SHP77 (cell line): ENCODE data around the gene USP17L24.
"Not testable (repeated sequence)": the region's sequence is repeated elsewhere in the genome, so short reads cannot be mapped to it uniquely, and the experiment has no call there.

ENCODE experiments used
- DNase-seq, 2 experiments: peaks; one replicate each; lab custom pipeline; 2025; lab: John Stamatoyannopoulos, UW

USP17L24 gene, protein sequence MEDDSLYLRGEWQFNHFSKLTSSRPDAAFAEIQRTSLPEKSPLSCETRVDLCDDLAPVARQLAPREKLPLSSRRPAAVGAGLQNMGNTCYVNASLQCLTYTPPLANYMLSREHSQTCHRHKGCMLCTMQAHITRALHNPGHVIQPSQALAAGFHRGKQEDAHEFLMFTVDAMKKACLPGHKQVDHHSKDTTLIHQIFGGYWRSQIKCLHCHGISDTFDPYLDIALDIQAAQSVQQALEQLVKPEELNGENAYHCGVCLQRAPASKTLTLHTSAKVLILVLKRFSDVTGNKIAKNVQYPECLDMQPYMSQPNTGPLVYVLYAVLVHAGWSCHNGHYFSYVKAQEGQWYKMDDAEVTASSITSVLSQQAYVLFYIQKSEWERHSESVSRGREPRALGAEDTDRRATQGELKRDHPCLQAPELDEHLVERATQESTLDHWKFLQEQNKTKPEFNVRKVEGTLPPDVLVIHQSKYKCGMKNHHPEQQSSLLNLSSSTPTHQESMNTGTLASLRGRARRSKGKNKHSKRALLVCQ

DNA sequence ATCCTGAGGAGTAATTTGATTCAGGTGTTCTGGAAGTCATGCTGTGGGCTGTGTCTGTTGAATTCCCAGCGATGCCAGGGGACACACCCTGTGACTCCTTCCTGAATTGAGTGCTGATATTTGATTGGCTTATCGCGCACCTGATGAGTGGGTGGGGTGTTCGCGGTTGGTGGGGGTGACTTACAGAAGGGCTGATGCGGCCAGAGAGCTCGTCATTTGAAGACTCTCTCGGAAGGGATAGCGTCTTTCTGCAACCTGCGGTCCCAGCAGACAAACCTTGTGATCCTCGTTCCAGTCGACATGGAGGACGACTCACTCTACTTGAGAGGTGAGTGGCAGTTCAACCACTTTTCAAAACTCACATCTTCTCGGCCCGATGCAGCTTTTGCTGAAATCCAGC is at the start of gene USP17L24:
Gene USP17L24 (plus strand): TSS at position 301 of the 400 bp plus-strand sequence. CDS start 0 bp downstream, at position 301.
- not testable (repeated sequence) for DNase-seq

DNA sequence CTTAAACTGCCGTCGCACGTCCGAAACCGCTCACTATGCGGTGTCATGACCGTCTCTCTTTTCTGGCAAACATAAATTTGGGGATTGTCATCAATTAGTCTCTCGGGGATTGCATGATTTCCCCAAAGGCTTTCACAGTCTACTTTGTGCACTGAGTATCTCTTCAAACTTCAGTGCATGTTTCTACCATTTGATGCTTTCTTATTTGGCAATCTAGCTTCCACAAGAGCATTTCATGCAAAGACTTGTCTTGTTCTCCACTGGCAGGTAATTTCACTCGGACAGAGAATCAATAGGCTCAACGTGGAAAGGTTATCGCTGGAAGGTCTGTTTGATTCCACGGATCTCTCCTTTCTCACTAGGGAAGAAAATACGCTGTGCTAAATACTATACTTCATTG is 774 bp upstream of the USP17L24 start:
- DNase-seq: not testable (repeated sequence)

DNA sequence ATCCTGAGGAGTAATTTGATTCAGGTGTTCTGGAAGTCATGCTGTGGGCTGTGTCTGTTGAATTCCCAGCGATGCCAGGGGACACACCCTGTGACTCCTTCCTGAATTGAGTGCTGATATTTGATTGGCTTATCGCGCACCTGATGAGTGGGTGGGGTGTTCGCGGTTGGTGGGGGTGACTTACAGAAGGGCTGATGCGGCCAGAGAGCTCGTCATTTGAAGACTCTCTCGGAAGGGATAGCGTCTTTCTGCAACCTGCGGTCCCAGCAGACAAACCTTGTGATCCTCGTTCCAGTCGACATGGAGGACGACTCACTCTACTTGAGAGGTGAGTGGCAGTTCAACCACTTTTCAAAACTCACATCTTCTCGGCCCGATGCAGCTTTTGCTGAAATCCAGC is 4.6 kb downstream of the USP17L24 start, which contains the start of gene USP17L25:
Gene USP17L25 (plus strand): TSS at position 301 of the 400 bp plus-strand sequence. CDS start 0 bp downstream, at position 301.
- DNase-seq: not testable (repeated sequence)

DNA sequence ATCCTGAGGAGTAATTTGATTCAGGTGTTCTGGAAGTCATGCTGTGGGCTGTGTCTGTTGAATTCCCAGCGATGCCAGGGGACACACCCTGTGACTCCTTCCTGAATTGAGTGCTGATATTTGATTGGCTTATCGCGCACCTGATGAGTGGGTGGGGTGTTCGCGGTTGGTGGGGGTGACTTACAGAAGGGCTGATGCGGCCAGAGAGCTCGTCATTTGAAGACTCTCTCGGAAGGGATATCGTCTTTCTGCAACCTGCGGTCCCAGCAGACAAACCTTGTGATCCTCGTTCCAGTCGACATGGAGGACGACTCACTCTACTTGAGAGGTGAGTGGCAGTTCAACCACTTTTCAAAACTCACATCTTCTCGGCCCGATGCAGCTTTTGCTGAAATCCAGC is 9.4 kb downstream of the USP17L24 start, which contains the start of gene USP17L26:
Gene USP17L26 (plus strand): TSS at position 301 of the 400 bp plus-strand sequence. CDS start 0 bp downstream, at position 301.
- DNase-seq: not testable (repeated sequence)

DNA sequence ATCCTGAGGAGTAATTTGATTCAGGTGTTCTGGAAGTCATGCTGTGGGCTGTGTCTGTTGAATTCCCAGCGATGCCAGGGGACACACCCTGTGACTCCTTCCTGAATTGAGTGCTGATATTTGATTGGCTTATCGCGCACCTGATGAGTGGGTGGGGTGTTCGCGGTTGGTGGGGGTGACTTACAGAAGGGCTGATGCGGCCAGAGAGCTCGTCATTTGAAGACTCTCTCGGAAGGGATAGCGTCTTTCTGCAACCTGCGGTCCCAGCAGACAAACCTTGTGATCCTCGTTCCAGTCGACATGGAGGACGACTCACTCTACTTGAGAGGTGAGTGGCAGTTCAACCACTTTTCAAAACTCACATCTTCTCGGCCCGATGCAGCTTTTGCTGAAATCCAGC is 14.1 kb downstream of the USP17L24 start, which contains the start of gene USP17L5:
Gene USP17L5 (plus strand): TSS at position 301 of the 400 bp plus-strand sequence. CDS start 0 bp downstream, at position 301.
- not testable (repeated sequence) for DNase-seq

DNA sequence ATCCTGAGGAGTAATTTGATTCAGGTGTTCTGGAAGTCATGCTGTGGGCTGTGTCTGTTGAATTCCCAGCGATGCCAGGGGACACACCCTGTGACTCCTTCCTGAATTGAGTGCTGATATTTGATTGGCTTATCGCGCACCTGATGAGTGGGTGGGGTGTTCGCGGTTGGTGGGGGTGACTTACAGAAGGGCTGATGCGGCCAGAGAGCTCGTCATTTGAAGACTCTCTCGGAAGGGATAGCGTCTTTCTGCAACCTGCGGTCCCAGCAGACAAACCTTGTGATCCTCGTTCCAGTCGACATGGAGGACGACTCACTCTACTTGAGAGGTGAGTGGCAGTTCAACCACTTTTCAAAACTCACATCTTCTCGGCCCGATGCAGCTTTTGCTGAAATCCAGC is 18.9 kb downstream of the USP17L24 start, which contains the start of gene USP17L27:
Gene USP17L27 (plus strand): TSS at position 301 of the 400 bp plus-strand sequence. CDS start 0 bp downstream, at position 301.
- DNase-seq: not testable (repeated sequence)

DNA sequence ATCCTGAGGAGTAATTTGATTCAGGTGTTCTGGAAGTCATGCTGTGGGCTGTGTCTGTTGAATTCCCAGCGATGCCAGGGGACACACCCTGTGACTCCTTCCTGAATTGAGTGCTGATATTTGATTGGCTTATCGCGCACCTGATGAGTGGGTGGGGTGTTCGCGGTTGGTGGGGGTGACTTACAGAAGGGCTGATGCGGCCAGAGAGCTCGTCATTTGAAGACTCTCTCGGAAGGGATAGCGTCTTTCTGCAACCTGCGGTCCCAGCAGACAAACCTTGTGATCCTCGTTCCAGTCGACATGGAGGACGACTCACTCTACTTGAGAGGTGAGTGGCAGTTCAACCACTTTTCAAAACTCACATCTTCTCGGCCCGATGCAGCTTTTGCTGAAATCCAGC is 23.6 kb downstream of the USP17L24 start, which contains the start of gene USP17L28:
Gene USP17L28 (plus strand): TSS at position 301 of the 400 bp plus-strand sequence. CDS start 0 bp downstream, at position 301.
- DNase-seq: not testable (repeated sequence)

DNA sequence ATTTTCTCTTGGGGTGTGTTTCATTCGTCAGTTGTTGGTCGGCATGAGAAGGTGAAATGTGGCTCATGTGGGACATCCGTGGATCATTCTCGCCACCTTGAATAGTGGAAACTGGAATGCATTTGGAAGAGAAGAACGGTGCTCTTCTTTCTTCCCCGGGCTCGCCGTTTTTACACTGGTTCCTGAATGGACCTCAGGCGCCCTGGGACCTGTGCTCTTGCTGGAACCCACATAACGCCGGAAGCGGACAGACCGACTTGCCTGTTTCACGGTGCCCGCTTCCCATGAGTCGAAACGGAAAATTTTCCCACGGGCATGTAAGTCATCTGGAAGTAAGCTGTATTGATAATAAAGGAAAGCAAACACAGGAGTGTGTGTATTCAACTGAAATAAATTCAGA is 25.9 kb downstream of the USP17L24 start:
- not testable (repeated sequence) for DNase-seq

DNA sequence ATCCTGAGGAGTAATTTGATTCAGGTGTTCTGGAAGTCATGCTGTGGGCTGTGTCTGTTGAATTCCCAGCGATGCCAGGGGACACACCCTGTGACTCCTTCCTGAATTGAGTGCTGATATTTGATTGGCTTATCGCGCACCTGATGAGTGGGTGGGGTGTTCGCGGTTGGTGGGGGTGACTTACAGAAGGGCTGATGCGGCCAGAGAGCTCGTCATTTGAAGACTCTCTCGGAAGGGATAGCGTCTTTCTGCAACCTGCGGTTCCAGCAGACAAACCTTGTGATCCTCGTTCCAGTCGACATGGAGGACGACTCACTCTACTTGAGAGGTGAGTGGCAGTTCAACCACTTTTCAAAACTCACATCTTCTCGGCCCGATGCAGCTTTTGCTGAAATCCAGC is 28.4 kb downstream of the USP17L24 start, which contains the start of gene USP17L29:
Gene USP17L29 (plus strand): TSS at position 301 of the 400 bp plus-strand sequence. CDS start 0 bp downstream, at position 301.
- DNase-seq: not testable (repeated sequence)

DNA sequence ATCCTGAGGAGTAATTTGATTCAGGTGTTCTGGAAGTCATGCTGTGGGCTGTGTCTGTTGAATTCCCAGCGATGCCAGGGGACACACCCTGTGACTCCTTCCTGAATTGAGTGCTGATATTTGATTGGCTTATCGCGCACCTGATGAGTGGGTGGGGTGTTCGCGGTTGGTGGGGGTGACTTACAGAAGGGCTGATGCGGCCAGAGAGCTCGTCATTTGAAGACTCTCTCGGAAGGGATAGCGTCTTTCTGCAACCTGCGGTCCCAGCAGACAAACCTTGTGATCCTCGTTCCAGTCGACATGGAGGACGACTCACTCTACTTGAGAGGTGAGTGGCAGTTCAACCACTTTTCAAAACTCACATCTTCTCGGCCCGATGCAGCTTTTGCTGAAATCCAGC is 37.9 kb downstream of the USP17L24 start, which contains the start of gene USP17L30:
Gene USP17L30 (plus strand): TSS at position 301 of the 400 bp plus-strand sequence. CDS start 0 bp downstream, at position 301.
- not testable (repeated sequence) for DNase-seq
